ENCODE results near the gene VTI1B. TPM values are rescaled to one million over a fixed set of nuclear protein-coding genes. Genes with fewer than 3 reads are reported as not detected.

Gene VTI1B
- total RNA-seq, 2 donors from 2014 or later, result 118 to 120 TPM

- Mint-ChIP-seq H3K4me3 (no peak overlapping the region), H3K27me3 (ENCODE audit: insufficient read depth) (no peaks in the 10 kb centered on the region), H3K36me3 (ENCODE audit: low read depth) (peaks cover 21% of the 10 kb centered on the region), H3K4me1 (peaks cover 4% of the 10 kb centered on the region), H3K9me3 (no peaks in the 10 kb centered on the region), H3K27ac (no peak overlapping the region)
- 66 to 100% methylated on average over 1 to 5 of the region's 5 CpGs for WGBS, 2 experiments (ENCODE audit: insufficient coverage in 1 of 2, insufficient read length in 1 of 2)
- Histone ChIP-seq H3K27ac (ENCODE audit: low read depth, low read length) (no peak overlapping the region), H3K9ac (ENCODE audit: extremely low read depth, low read length, poor library complexity, severe bottlenecking) (no peak overlapping the region), H3K9me3 (ENCODE audit: control insufficient read depth, low read length) (no peaks in the 10 kb centered on the region), H3K4me3 (ENCODE audit: low read length) (no peak overlapping the region), H3K4me1 (ENCODE audit: control insufficient read depth, insufficient read depth, low read length) (no peaks in the 10 kb centered on the region), H3K27me3 (ENCODE audit: control insufficient read depth, insufficient read depth, low read length, poor library complexity, severe bottlenecking) (no peaks in the 10 kb centered on the region), H3K36me3 (ENCODE audit: control insufficient read depth, insufficient read depth, low read length) (peaks cover 20% of the 10 kb centered on the region)
- no peak for DNase-seq
- no peak for TF ChIP-seq CTCF (conservative IDR thresholded peaks at IDR 0.05)
These were observed 32.3 kb downstream of the VTI1B start for GRCh38 chr14:67641902-67642749.

GRCh38 chr14:67641480-67641879, 33.0 kb downstream of the VTI1B start:
- Histone ChIP-seq H3K9ac (ENCODE audit: extremely low read depth, low read length, poor library complexity, severe bottlenecking) (no peak overlapping the region), H3K9me3 (ENCODE audit: control insufficient read depth, low read length) (no peaks in the 10 kb centered on the region), H3K36me3 (ENCODE audit: control insufficient read depth, insufficient read depth, low read length) (peaks cover 13% of the 10 kb centered on the region), H3K27me3 (ENCODE audit: control insufficient read depth, insufficient read depth, low read length, poor library complexity, severe bottlenecking) (no peaks in the 10 kb centered on the region), H3K4me1 (ENCODE audit: control insufficient read depth, insufficient read depth, low read length) (no peaks in the 10 kb centered on the region), H3K4me3 (ENCODE audit: low read length) (no peak overlapping the region), H3K27ac (ENCODE audit: low read depth, low read length) (no peak overlapping the region)
- no peaks in the 10 kb centered on the region for H3K9me3 Mint-ChIP-seq
- TF ChIP-seq CTCF (conservative IDR thresholded peaks at IDR 0.05), result no peak
- H3K27me3 Mint-ChIP-seq (ENCODE audit: insufficient read depth), result no peaks in the 10 kb centered on the region
- H3K36me3 Mint-ChIP-seq (ENCODE audit: low read depth), result peaks cover 15% of the 10 kb centered on the region
- no peak overlapping the region for H3K27ac Mint-ChIP-seq
- no peak overlapping the region for H3K4me3 Mint-ChIP-seq
- no peak for DNase-seq
- WGBS, 2 experiments (ENCODE audit: insufficient coverage in 1 of 2, insufficient read length in 1 of 2), result 100% methylated on average over 1 of the region's 1 CpG
- H3K4me1 Mint-ChIP-seq, result peaks cover 4% of the 10 kb centered on the region

GRCh38 chr14:67638642-67639041, 35.8 kb downstream of the VTI1B start:
- 92 to 93% methylated on average over 2 to 3 of the region's 3 CpGs for WGBS, 2 experiments (ENCODE audit: insufficient coverage in 1 of 2, insufficient read length in 1 of 2)
- H3K9ac ChIP-seq (ENCODE audit: extremely low read depth, low read length, poor library complexity, severe bottlenecking), result no peak overlapping the region
- no peak for TF ChIP-seq CTCF (conservative IDR thresholded peaks at IDR 0.05)
- H3K9me3 ChIP-seq (ENCODE audit: control insufficient read depth, low read length), result no peaks in the 10 kb centered on the region
- Mint-ChIP-seq H3K9me3 (no peaks in the 10 kb centered on the region), H3K4me3 (no peak overlapping the region), H3K27ac (no peak overlapping the region), H3K4me1 (no peaks in the 10 kb centered on the region), H3K27me3 (ENCODE audit: insufficient read depth) (no peaks in the 10 kb centered on the region), H3K36me3 (ENCODE audit: low read depth) (no peaks in the 10 kb centered on the region)
- H3K4me3 ChIP-seq (ENCODE audit: low read length), result no peak overlapping the region
- H3K36me3 ChIP-seq (ENCODE audit: control insufficient read depth, insufficient read depth, low read length), result no peaks in the 10 kb centered on the region
- H3K27ac ChIP-seq (ENCODE audit: low read depth, low read length), result no peak overlapping the region
- no peaks in the 10 kb centered on the region for H3K27me3 ChIP-seq (ENCODE audit: control insufficient read depth, insufficient read depth, low read length, poor library complexity, severe bottlenecking)
- DNase-seq, result no peak
- no peaks in the 10 kb centered on the region for H3K4me1 ChIP-seq (ENCODE audit: control insufficient read depth, insufficient read depth, low read length)
